Left renal pelvis (tissue), 4 donors: ENCODE data around the gene NEO1. TPM values are rescaled to one million over a fixed set of nuclear protein-coding genes. Genes with fewer than 3 reads are reported as not detected.

Source experiments
- DNase-seq, 4 donors: peaks; one replicate each; pipeline ENCODE4 v3.0.0-alpha.2; 2013; ENCODE audit warnings: low read depth in 4 of 4, low spot score in 3 of 4
- polyA plus RNA-seq, 4 donors: library from polyadenylated mRNA; unstranded; fragments of 120-200 nt; gene quantifications; one replicate each; pipeline ENCODE4 v1.2.1, GENCODE V29; 2013; ENCODE audit not compliant: insufficient read length in 4 of 4

The NEO1 gene
- polyA plus RNA-seq, 4 donors = 122 to 150 (median 127) TPM

GRCh38 chr15:73069109-73069508 lies 16.8 kb downstream of the NEO1 start:
- no peak for DNase-seq

GRCh38 chr15:73072894-73073293 lies 20.6 kb downstream of the NEO1 start:
- no peak for DNase-seq

- DNase-seq = no peak
These were observed 22.0 kb downstream of the NEO1 start for GRCh38 chr15:73074241-73074640.

GRCh38 chr15:73075160-73075859 lies 23.0 kb downstream of the NEO1 start:
- DNase-seq = no peak

GRCh38 chr15:73078291-73078690 lies 26.0 kb downstream of the NEO1 start:
- DNase-seq = no peak

- no peak for DNase-seq
These were observed 26.5 kb downstream of the NEO1 start for GRCh38 chr15:73078722-73079121.

GRCh38 chr15:73079565-73079964 lies 27.3 kb downstream of the NEO1 start:
- DNase-seq = peak in 1 of 4 donors; percentile 6

GRCh38 chr15:73081321-73081958 lies 29.2 kb downstream of the NEO1 start:
- DNase-seq = peak; percentile 14 to 34 (median 25)

- no peak for DNase-seq
These were observed 30.5 kb downstream of the NEO1 start for GRCh38 chr15:73082812-73083211.

GRCh38 chr15:73087098-73087497 lies 34.8 kb downstream of the NEO1 start:
- no peak for DNase-seq

GRCh38 chr15:73105064-73105463 lies 52.8 kb downstream of the NEO1 start:
- no peak for DNase-seq

GRCh38 chr15:73108676-73109075 lies 56.4 kb downstream of the NEO1 start:
- DNase-seq = no peak

- no peak for DNase-seq
These were observed 57.5 kb downstream of the NEO1 start for GRCh38 chr15:73109765-73110164.

GRCh38 chr15:73110201-73110600 lies 57.9 kb downstream of the NEO1 start:
- no peak for DNase-seq

- DNase-seq = no peak
These were observed 61.8 kb downstream of the NEO1 start for GRCh38 chr15:73114064-73114463.

- no peak for DNase-seq
These were observed 63.9 kb downstream of the NEO1 start for GRCh38 chr15:73116164-73116563.

GRCh38 chr15:73118055-73118454 lies 65.8 kb downstream of the NEO1 start:
- no peak for DNase-seq

GRCh38 chr15:73119478-73119877 lies 67.2 kb downstream of the NEO1 start:
- DNase-seq = no peak

GRCh38 chr15:73120269-73120668 lies 68.0 kb downstream of the NEO1 start:
- no peak for DNase-seq

GRCh38 chr15:73125219-73125618 lies 73.0 kb downstream of the NEO1 start:
- no peak for DNase-seq

GRCh38 chr15:73127302-73127936 lies 75.2 kb downstream of the NEO1 start:
- DNase-seq = no peak

GRCh38 chr15:73130830-73131229 lies 78.6 kb downstream of the NEO1 start:
- DNase-seq = no peak
